B cell (primary cell): ENCODE results near the gene UGGT1. TPM values are rescaled to one million over a fixed set of nuclear protein-coding genes. Genes with fewer than 3 reads are reported as not detected.
A peak's percentile ranks its signal among the peaks of the same experiment; 100 is the strongest.

Experiments
- ATAC-seq: fragments of 200-7000 bp; cut with Tn5 transposase; one replicate; pipeline ENCODE4 v1.10.0; 2021; ENCODE audit warnings: low read depth, mild to moderate bottlenecking, moderate number of reproducible peaks, moderate library complexity
- CTCF ChIA-PET: fragments of 350-600 bp; sonication (Branson Sonifier 250); formaldehyde crosslinking; loops from one replicate; lab custom pipeline; 2021; ENCODE audit warnings: antibody characterized with exemption, inconsistent platforms; lab: Charles Lee
- POLR2A ChIA-PET: fragments of 350-600 bp; sonication (Branson Sonifier 250); formaldehyde crosslinking; loops from one replicate; lab custom pipeline; 2021; ENCODE audit warnings: antibody characterized with exemption; lab: Charles Lee
- DNase-seq: peaks from one replicate; pipeline ENCODE4 v3.0.0; 2013
- H2AFZ ChIP-seq: 2 replicates; pipeline ENCODE4 v1.6.1; 2012; ENCODE audit warnings: mild to moderate bottlenecking, low read depth, low read length; ENCODE audit not compliant: insufficient read depth, poor library complexity, severe bottlenecking
- H3K27ac ChIP-seq, 2 donors: 1 replicate in 1 of 2; 2 replicates in 1 of 2; pipeline ENCODE4 v1.5.1; 2012 to 2013; ENCODE audit warnings: low read length in 2 of 2, mild to moderate bottlenecking in 2 of 2, moderate library complexity in 1 of 2
- H3K27me3 ChIP-seq, 4 experiments: fragments of 200-600 bp in 1 of 4; sonication (generic) in 1 of 4; replicated peaks in 1 of 4; 1 replicate in 2 of 4; 2 replicates in 2 of 4; pipeline versions ENCODE4 v1.6.1 to v1.7.0; 2013 to 2016; ENCODE audit warnings: low read length in 3 of 4, mild to moderate bottlenecking in 2 of 4, mixed read lengths in 1 of 4, moderate library complexity in 1 of 4; ENCODE audit not compliant: insufficient read depth in 4 of 4, control insufficient read depth in 3 of 4; ENCODE audit errors: control extremely low read depth in 1 of 4
- H3K36me3 ChIP-seq, 2 experiments: replicated peaks in 1 of 2; 1 replicate in 1 of 2; 2 replicates in 1 of 2; pipeline versions ENCODE4 v1.6.1 to v1.7.1; 2013; ENCODE audit warnings: low read length in 1 of 2; ENCODE audit not compliant: insufficient read depth in 2 of 2, control insufficient read depth in 1 of 2; ENCODE audit errors: control extremely low read depth in 1 of 2, extremely low read depth in 1 of 2
- H3K4me1 ChIP-seq, 2 donors: fragments of 200-600 bp in 1 of 2; sonication (generic) in 1 of 2; 1 replicate in 1 of 2; 2 replicates in 1 of 2; pipeline versions ENCODE4 v1.5.1 to v1.6.1; 2013 to 2017; ENCODE audit warnings: low read length in 2 of 2; ENCODE audit not compliant: control insufficient read depth in 2 of 2, insufficient read depth in 2 of 2
- H3K4me2 ChIP-seq: replicated peaks from 2 replicates; pipeline ENCODE3; 2012; ENCODE audit warnings: mild to moderate bottlenecking, low read depth, low read length; ENCODE audit not compliant: poor library complexity, severe bottlenecking
- H3K4me3 ChIP-seq, 5 experiments: fragments of 200-600 bp in 1 of 5; sonication (generic) in 1 of 5; 1 replicate in 3 of 5; 2 replicates in 2 of 5; pipeline versions ENCODE4 v1.5.1 to v1.7.0; 2011 to 2016; ENCODE audit warnings: low read length in 4 of 5, mild to moderate bottlenecking in 4 of 5, low read depth in 2 of 5, control low read depth in 1 of 5, moderate library complexity in 1 of 5; ENCODE audit not compliant: insufficient read depth in 1 of 5; ENCODE audit errors: control extremely low read depth in 1 of 5, extremely low read depth in 1 of 5
- H3K79me2 ChIP-seq: fragments of 200-600 bp; sonication (generic); one replicate; pipeline ENCODE4 v1.6.0; 2016; ENCODE audit warnings: low read length; ENCODE audit not compliant: control insufficient read depth, insufficient read depth
- H3K9ac ChIP-seq: fragments of 200-600 bp; sonication (generic); 2 replicates; pipeline ENCODE4 v1.6.1; 2017; ENCODE audit warnings: mild to moderate bottlenecking, low read length, moderate library complexity
- H3K9me3 ChIP-seq, 3 donors: one replicate each; pipeline versions ENCODE4 v1.6.1 to v1.7.1; 2013; ENCODE audit warnings: low read length in 2 of 3; ENCODE audit not compliant: control insufficient read depth in 2 of 3, insufficient read depth in 1 of 3; ENCODE audit errors: control extremely low read depth in 1 of 3
- H4K20me1 ChIP-seq: 2 replicates; pipeline ENCODE4 v1.6.0; 2012; ENCODE audit warnings: mild to moderate bottlenecking, low read length; ENCODE audit not compliant: insufficient read depth, control insufficient read depth, poor library complexity, severe bottlenecking
- H3K27ac Mint-ChIP-seq: one replicate; pipeline ENCODE4 v1.8.0; 2021; ENCODE audit warnings: mixed read lengths
- H3K27me3 Mint-ChIP-seq: one replicate; pipeline ENCODE4 v1.8.0; 2021; ENCODE audit warnings: mixed read lengths
- H3K4me1 Mint-ChIP-seq: one replicate; pipeline ENCODE4 v1.8.0; 2021; ENCODE audit warnings: mixed read lengths
- H3K4me3 Mint-ChIP-seq: one replicate; pipeline ENCODE4 v1.8.0; 2021; ENCODE audit warnings: mixed read lengths
- H3K9me3 Mint-ChIP-seq: one replicate; pipeline ENCODE4 v1.8.0; 2022; ENCODE audit warnings: mixed read lengths; ENCODE audit not compliant: insufficient read depth
- EZH2 ChIP-seq: IDR thresholded peaks from 2 replicates; pipeline ENCODE4 v1.6.1; 2012; ENCODE audit warnings: borderline replicate concordance, low read depth, mild to moderate bottlenecking, moderate library complexity, low read length; ENCODE audit not compliant: insufficient read depth, poor library complexity, severe bottlenecking
- WGBS: methylation state at CpG from one replicate; pipeline ENCODE4 v1.1.5; 2013; ENCODE audit warnings: missing lambda C conversion rate; ENCODE audit not compliant: insufficient coverage; 5-methylcytosine and 5-hydroxymethylcytosine counted together
- intact Hi-C: fragments of 100-400 bp; cut with micrococcal nuclease; formaldehyde crosslinking; loops from one replicate; pipeline ENCODE4 v1.10.0; 2022
- polyA minus RNA-seq: library from RNA; depleted of rRNA, polyadenylated mRNA; stranded (reverse); fragments of >200 nt; gene quantifications from 2 replicates; pipeline ENCODE4 v1.2.3, GENCODE V29; 2012
- polyA plus RNA-seq: library from polyadenylated mRNA; depleted of rRNA; stranded (reverse); fragments of >200 nt; gene quantifications from 2 replicates; pipeline ENCODE4 v1.2.3, GENCODE V29; 2012
- total RNA-seq, 2 donors: library from RNA; stranded (reverse); fragments of 120-200 nt in 1 of 2; gene quantifications; 1 replicate in 1 of 2; 2 replicates in 1 of 2; pipeline versions ENCODE4 v1.2.3 to v1.2.4, GENCODE V29; 2013 to 2022
- TF ChIP-seq, protein P1 (sequence below): fragments of 200-600 bp; IDR thresholded peaks from one replicate; pipeline ENCODE4 v1.8.0; 2022; ENCODE audit warnings: antibody characterized with exemption, mild to moderate bottlenecking

The UGGT1 gene, protein sequence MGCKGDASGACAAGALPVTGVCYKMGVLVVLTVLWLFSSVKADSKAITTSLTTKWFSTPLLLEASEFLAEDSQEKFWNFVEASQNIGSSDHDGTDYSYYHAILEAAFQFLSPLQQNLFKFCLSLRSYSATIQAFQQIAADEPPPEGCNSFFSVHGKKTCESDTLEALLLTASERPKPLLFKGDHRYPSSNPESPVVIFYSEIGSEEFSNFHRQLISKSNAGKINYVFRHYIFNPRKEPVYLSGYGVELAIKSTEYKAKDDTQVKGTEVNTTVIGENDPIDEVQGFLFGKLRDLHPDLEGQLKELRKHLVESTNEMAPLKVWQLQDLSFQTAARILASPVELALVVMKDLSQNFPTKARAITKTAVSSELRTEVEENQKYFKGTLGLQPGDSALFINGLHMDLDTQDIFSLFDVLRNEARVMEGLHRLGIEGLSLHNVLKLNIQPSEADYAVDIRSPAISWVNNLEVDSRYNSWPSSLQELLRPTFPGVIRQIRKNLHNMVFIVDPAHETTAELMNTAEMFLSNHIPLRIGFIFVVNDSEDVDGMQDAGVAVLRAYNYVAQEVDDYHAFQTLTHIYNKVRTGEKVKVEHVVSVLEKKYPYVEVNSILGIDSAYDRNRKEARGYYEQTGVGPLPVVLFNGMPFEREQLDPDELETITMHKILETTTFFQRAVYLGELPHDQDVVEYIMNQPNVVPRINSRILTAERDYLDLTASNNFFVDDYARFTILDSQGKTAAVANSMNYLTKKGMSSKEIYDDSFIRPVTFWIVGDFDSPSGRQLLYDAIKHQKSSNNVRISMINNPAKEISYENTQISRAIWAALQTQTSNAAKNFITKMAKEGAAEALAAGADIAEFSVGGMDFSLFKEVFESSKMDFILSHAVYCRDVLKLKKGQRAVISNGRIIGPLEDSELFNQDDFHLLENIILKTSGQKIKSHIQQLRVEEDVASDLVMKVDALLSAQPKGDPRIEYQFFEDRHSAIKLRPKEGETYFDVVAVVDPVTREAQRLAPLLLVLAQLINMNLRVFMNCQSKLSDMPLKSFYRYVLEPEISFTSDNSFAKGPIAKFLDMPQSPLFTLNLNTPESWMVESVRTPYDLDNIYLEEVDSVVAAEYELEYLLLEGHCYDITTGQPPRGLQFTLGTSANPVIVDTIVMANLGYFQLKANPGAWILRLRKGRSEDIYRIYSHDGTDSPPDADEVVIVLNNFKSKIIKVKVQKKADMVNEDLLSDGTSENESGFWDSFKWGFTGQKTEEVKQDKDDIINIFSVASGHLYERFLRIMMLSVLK (N-terminal part only)
- total RNA-seq (42.1 and 44.1 TPM in 2 replicates), polyA plus RNA-seq (8.5 and 14.9 TPM in 2 replicates), polyA minus RNA-seq (35.4 and 37.8 TPM in 2 replicates)
- total RNA-seq (2013): 44.8 TPM

DNA sequence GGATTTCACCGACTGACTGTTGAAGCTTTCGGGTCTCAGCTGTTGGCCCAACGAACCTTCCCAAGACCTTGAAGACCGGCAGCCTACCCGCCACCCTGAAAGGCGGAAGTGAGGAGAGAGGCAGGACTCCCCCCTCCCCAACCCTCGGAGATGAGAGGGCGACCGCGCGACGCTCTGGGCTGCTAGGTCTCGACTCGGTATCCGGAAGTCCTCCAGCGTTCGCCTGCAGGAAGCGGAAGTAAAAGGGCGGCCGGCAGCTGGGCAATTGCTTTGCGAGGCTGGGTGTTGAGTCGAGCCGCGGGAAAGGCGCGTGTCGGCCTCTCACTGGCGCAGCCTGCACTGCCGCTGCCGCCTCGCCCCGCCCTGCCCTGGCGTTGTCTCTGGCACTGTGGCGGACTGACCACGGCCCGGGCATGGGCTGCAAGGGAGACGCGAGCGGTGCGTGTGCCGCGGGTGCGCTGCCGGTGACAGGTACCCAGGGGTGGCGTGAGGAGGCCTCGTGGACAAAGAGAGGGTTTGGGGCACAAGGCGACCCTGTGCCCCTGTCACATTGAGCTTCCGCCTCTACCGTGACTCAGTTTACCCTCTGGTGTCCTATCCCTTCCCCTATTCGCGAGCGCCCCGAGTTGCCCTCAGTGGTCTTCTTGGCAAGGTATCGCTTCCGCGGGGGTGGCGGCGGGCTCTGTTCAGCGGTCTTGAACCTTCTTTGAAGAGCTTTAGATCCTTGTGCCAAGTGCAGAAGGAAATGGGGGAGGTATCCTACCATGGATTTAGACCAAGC lies at the start of gene UGGT1:
Gene UGGT1 (plus strand): TSS at position 256 of the 781 bp plus-strand sequence. CDS start 158 bp downstream, at position 414.
- ATAC-seq (peak; percentile 97), DNase-seq (peak; percentile 98)
- H3K27ac ChIP-seq: peak within 1 kb of the TSS; percentile 57 to 78
- H3K9me3 ChIP-seq: peaks cover 0 to 2% (median 0%) of the 10 kb centered on the region in 3 donors
- H4K20me1 ChIP-seq: peaks cover 33% of the 10 kb centered on the region
- intact Hi-C loops: loop anchor here (1.0 to 5.0 kb wide), 8 partner anchors 63 to 799 kb away; partner anchors contain the start of genes ERCC3, HS6ST1, IWS1 and MAP3K2
- no peaks in the 10 kb centered on the region for H3K27me3 ChIP-seq
- H2AFZ ChIP-seq: peak within 1 kb of the TSS; percentile 92
- peaks cover 50% of the 10 kb centered on the region for H3K79me2 ChIP-seq
- Mint-ChIP-seq H3K27me3 (no peaks in the 10 kb centered on the region), H3K9me3 (no peaks in the 10 kb centered on the region), H3K4me1 (peaks cover 42% of the 10 kb centered on the region), H3K27ac (peak within 1 kb of the TSS; percentile 92), H3K4me3 (peak within 1 kb of the TSS; percentile 92)
- peaks cover 12 to 18% of the 10 kb centered on the region in 2 donors for H3K4me1 ChIP-seq
- H3K9ac ChIP-seq: peak within 1 kb of the TSS; percentile 91
- TF ChIP-seq, protein P1, sequence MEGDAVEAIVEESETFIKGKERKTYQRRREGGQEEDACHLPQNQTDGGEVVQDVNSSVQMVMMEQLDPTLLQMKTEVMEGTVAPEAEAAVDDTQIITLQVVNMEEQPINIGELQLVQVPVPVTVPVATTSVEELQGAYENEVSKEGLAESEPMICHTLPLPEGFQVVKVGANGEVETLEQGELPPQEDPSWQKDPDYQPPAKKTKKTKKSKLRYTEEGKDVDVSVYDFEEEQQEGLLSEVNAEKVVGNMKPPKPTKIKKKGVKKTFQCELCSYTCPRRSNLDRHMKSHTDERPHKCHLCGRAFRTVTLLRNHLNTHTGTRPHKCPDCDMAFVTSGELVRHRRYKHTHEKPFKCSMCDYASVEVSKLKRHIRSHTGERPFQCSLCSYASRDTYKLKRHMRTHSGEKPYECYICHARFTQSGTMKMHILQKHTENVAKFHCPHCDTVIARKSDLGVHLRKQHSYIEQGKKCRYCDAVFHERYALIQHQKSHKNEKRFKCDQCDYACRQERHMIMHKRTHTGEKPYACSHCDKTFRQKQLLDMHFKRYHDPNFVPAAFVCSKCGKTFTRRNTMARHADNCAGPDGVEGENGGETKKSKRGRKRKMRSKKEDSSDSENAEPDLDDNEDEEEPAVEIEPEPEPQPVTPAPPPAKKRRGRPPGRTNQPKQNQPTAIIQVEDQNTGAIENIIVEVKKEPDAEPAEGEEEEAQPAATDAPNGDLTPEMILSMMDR: no peak
- no peak for TF ChIP-seq EZH2
- ChIA-PET CTCF (interaction anchor here (0.7 to 1.0 kb wide), 4 partner anchors 9 to 63 kb away, joined by 3 to 4 read pairs (median 3); partner anchors contain the start of gene SAP130), POLR2A (interaction anchor here (0.7 to 1.6 kb wide), 3 partner anchors 63 to 233 kb away, joined by 3 to 13 read pairs (median 3); partner anchors contain the start of gene SAP130)
- H3K4me3 ChIP-seq: peak within 1 kb of the TSS; percentile 73 to 93 (median 79)
- peak within 1 kb of the TSS; percentile 95 for H3K4me2 ChIP-seq
- H3K36me3 ChIP-seq: peaks cover 4 to 7% of the 10 kb centered on the region in 2 experiments
- 0% methylated on average over 59 of the region's 59 CpGs for WGBS
